Measurements from ENCODE around the gene TTC7B. TPM values are rescaled to one million over a fixed set of nuclear protein-coding genes. Genes with fewer than 3 reads are reported as not detected.

Gene TTC7B
- total RNA-seq, 1 experiment from 2014 or later, result 9.6 TPM

GRCh38 chr14:90583427-90583826 is 232.8 kb downstream of the TTC7B start:
- intact Hi-C loops (cut with micrococcal nuclease; ENCODE audit: unreplicated experiment), result no loop called here
- no peak for TF ChIP-seq CTCF (IDR thresholded peaks at IDR 0.05; ENCODE audit: unreplicated experiment)
- CTCF ChIA-PET, result no interaction called here
- Mint-ChIP-seq H3K27ac (ENCODE audit: unreplicated experiment) (no peak overlapping the region), H3K27me3 (ENCODE audit: unreplicated experiment) (no peaks in the 10 kb centered on the region), H3K4me3 (ENCODE audit: low read depth, unreplicated experiment) (no peak overlapping the region), H3K36me3 (ENCODE audit: insufficient read depth, unreplicated experiment) (no peaks in the 10 kb centered on the region), H3K4me1 (ENCODE audit: low read depth, unreplicated experiment) (no peaks in the 10 kb centered on the region), H3K9me3 (ENCODE audit: low read depth, unreplicated experiment) (no peaks in the 10 kb centered on the region)
- no TSS peak for BruUV-seq (replicated peaks)
- no peak for DNase-seq

GRCh38 chr14:90582166-90582565 is 234.1 kb downstream of the TTC7B start:
- intact Hi-C loops (cut with micrococcal nuclease; ENCODE audit: unreplicated experiment), result no loop called here
- no peaks in the 10 kb centered on the region for H3K4me1 Mint-ChIP-seq (ENCODE audit: low read depth, unreplicated experiment)
- H3K27ac Mint-ChIP-seq (ENCODE audit: unreplicated experiment), result no peak overlapping the region
- no TSS peak for BruUV-seq (replicated peaks)
- no peak for DNase-seq
- H3K4me3 Mint-ChIP-seq (ENCODE audit: low read depth, unreplicated experiment), result no peak overlapping the region
- no peaks in the 10 kb centered on the region for H3K36me3 Mint-ChIP-seq (ENCODE audit: insufficient read depth, unreplicated experiment)
- no peaks in the 10 kb centered on the region for H3K9me3 Mint-ChIP-seq (ENCODE audit: low read depth, unreplicated experiment)
- CTCF ChIA-PET, result no interaction called here
- no peaks in the 10 kb centered on the region for H3K27me3 Mint-ChIP-seq (ENCODE audit: unreplicated experiment)
- no peak for TF ChIP-seq CTCF (IDR thresholded peaks at IDR 0.05; ENCODE audit: unreplicated experiment)

GRCh38 chr14:90581745-90582144 is 234.5 kb downstream of the TTC7B start:
- Mint-ChIP-seq H3K9me3 (ENCODE audit: low read depth, unreplicated experiment) (no peaks in the 10 kb centered on the region), H3K4me3 (ENCODE audit: low read depth, unreplicated experiment) (no peak overlapping the region), H3K4me1 (ENCODE audit: low read depth, unreplicated experiment) (no peaks in the 10 kb centered on the region), H3K27ac (ENCODE audit: unreplicated experiment) (no peak overlapping the region), H3K36me3 (ENCODE audit: insufficient read depth, unreplicated experiment) (no peaks in the 10 kb centered on the region), H3K27me3 (ENCODE audit: unreplicated experiment) (no peaks in the 10 kb centered on the region)
- no TSS peak for BruUV-seq (replicated peaks)
- DNase-seq, result no peak
- TF ChIP-seq CTCF (IDR thresholded peaks at IDR 0.05; ENCODE audit: unreplicated experiment), result no peak
- CTCF ChIA-PET, result no interaction called here
- intact Hi-C loops (cut with micrococcal nuclease; ENCODE audit: unreplicated experiment), result no loop called here

GRCh38 chr14:90580377-90581335 is 235.6 kb downstream of the TTC7B start:
- Mint-ChIP-seq H3K27me3 (ENCODE audit: unreplicated experiment) (no peaks in the 10 kb centered on the region), H3K4me3 (ENCODE audit: low read depth, unreplicated experiment) (no peak overlapping the region), H3K4me1 (ENCODE audit: low read depth, unreplicated experiment) (no peaks in the 10 kb centered on the region), H3K27ac (ENCODE audit: unreplicated experiment) (no peak overlapping the region), H3K9me3 (ENCODE audit: low read depth, unreplicated experiment) (no peaks in the 10 kb centered on the region), H3K36me3 (ENCODE audit: insufficient read depth, unreplicated experiment) (no peaks in the 10 kb centered on the region)
- no TSS peak for BruUV-seq (replicated peaks)
- CTCF ChIA-PET, result no interaction called here
- intact Hi-C loops (cut with micrococcal nuclease; ENCODE audit: unreplicated experiment), result no loop called here
- no peak for TF ChIP-seq CTCF (IDR thresholded peaks at IDR 0.05; ENCODE audit: unreplicated experiment)
- no peak for DNase-seq

Measured in Calu3 (cell line).